ENCODE results near the gene C19orf53.
A peak's percentile ranks its signal among the peaks of the same experiment; 100 is the strongest.

C19orf53 gene

DNA sequence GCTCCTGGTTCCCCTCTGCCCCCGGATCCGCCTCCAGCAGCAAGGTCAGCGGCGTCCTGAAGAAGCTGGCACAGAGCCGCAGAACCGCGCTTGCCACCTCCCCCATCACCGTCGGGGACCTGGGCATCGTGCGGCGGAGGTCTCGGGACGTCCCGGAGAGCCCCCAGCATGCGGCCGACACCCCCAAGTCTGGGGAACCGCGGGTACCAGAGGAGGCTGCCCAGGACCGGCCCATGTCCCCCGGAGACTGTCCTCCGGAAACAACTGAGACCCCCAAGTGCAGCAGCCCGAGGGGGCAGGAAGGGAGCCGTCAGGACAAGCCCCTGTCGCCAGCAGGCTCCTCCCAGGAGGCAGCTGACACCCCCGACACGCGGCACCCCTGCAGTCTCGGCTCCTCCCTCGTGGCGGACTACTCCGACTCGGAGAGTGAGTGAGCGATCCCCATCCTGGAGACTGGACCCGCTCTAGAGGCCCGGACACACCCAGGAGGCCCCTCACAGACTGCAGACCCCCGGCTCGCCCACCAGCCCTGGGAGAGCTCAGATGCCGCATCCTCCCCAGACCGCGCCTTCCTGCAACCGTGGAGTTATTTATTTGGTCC lies 11.5 kb upstream of the C19orf53 start:
- no peak overlapping the region for H3K9ac ChIP-seq (ENCODE audit: low read length in 5 of 5)
- H3K36me3 ChIP-seq (ENCODE audit: control insufficient read depth in 5 of 5, insufficient read depth in 5 of 5, low read length in 5 of 5) = peaks cover 0 to 61% (median 46%) of the 10 kb centered on the region in 5 donors
- peaks cover 0 to 2% (median 0%) of the 10 kb centered on the region in 5 donors for H3K27me3 ChIP-seq (ENCODE audit: control insufficient read depth in 5 of 5, insufficient read depth in 4 of 5, low read length in 5 of 5)
- H3K4me3 ChIP-seq (ENCODE audit: low read depth in 1 of 5, low read length in 5 of 5) = no peak overlapping the region
- no peak overlapping the region for H3K27ac ChIP-seq (ENCODE audit: low read depth, low read length)
- no peaks in the 10 kb centered on the region for H3K9me3 ChIP-seq (ENCODE audit: control insufficient read depth in 5 of 5, low read length in 5 of 5)
- peaks cover 3 to 21% (median 17%) of the 10 kb centered on the region in 5 donors for H3K4me1 ChIP-seq (ENCODE audit: control insufficient read depth in 5 of 5, insufficient read depth in 5 of 5, low read length in 5 of 5)

DNA sequence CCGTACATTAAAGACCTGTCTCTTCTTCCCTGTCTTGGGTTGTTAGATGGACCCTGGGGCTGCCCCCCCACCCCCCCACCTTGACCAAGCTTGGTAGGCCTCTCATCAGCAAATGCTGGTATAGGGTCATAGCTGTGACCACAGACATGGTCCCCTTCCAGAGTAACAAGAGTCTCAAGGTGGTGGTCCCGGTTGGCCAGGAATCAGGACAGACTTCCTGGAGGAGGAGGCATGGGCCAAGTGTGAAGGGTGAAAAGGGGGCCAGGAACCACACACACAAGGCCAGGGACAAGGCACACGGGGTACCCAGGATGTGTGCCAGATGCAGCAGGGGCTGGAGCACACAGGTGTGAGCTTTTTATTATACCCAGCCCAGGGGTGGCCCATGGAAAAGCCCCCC lies 11.0 kb upstream of the C19orf53 start:
- Histone ChIP-seq H3K4me3 (ENCODE audit: low read depth in 1 of 5, low read length in 5 of 5) (no peak overlapping the region), H3K36me3 (ENCODE audit: control insufficient read depth in 5 of 5, insufficient read depth in 5 of 5, low read length in 5 of 5) (peaks cover 0 to 59% (median 44%) of the 10 kb centered on the region in 5 donors), H3K4me1 (ENCODE audit: control insufficient read depth in 5 of 5, insufficient read depth in 5 of 5, low read length in 5 of 5) (peaks cover 3 to 21% (median 17%) of the 10 kb centered on the region in 5 donors), H3K27ac (ENCODE audit: low read depth, low read length) (no peak overlapping the region), H3K9ac (ENCODE audit: low read length in 5 of 5) (no peak overlapping the region), H3K27me3 (ENCODE audit: control insufficient read depth in 5 of 5, insufficient read depth in 4 of 5, low read length in 5 of 5) (peaks cover 0 to 2% (median 0%) of the 10 kb centered on the region in 5 donors), H3K9me3 (ENCODE audit: control insufficient read depth in 5 of 5, low read length in 5 of 5) (no peaks in the 10 kb centered on the region)

DNA sequence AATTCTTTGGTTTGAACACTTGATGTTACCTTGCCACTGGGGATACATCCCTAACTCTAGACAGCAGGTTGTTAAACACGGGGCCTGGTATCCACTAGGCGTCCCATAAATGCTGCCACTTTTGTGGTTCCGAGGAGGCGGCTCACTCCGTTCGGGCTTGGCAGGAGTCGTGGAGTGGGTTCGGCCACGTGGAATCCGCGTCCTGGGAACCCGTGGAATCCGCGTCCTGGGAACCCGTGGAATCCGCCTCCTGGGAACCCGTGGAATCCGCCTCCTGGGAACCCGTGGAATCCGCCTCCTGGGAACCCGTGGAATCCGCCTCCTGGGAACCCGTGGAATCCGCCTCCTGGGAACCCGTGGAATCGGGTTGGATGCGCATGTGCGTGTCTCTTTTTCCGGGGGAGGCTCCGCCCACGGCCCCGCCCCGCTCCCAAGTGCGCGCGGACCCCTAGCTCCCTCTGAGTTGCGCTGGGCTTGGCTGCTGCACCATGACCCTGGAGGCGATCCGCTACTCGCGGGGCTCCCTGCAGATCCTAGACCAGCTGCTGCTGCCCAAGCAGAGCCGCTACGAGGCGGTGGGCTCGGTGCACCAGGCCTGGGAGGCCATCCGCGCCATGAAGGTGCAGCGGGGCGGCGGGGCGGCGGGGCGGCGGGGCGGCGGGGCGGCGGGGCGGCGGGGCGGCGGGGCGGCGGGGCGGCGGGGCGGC lies 10.0 kb upstream of the C19orf53 start, which contains the start of gene MRI1:
MRI1 (plus strand) TSS at position 422 of the 707 bp plus-strand sequence; CDS start at position 489, 67 bp downstream.
- Histone ChIP-seq H3K27ac (ENCODE audit: low read depth, low read length) (peak within 1 kb of the TSS; percentile 77), H3K36me3 (ENCODE audit: control insufficient read depth in 5 of 5, insufficient read depth in 5 of 5, low read length in 5 of 5) (peaks cover 0 to 59% (median 44%) of the 10 kb centered on the region in 5 donors), H3K9ac (ENCODE audit: low read length in 5 of 5) (peak within 1 kb of the TSS; percentile 52 to 86 (median 73)), H3K4me3 (ENCODE audit: low read depth in 1 of 5, low read length in 5 of 5) (peak within 1 kb of the TSS; percentile 70 to 82 (median 77)), H3K4me1 (ENCODE audit: control insufficient read depth in 5 of 5, insufficient read depth in 5 of 5, low read length in 5 of 5) (peaks cover 3 to 21% (median 17%) of the 10 kb centered on the region in 5 donors), H3K27me3 (ENCODE audit: control insufficient read depth in 5 of 5, insufficient read depth in 4 of 5, low read length in 5 of 5) (peaks cover 0 to 2% (median 0%) of the 10 kb centered on the region in 5 donors), H3K9me3 (ENCODE audit: control insufficient read depth in 5 of 5, low read length in 5 of 5) (no peaks in the 10 kb centered on the region)

DNA sequence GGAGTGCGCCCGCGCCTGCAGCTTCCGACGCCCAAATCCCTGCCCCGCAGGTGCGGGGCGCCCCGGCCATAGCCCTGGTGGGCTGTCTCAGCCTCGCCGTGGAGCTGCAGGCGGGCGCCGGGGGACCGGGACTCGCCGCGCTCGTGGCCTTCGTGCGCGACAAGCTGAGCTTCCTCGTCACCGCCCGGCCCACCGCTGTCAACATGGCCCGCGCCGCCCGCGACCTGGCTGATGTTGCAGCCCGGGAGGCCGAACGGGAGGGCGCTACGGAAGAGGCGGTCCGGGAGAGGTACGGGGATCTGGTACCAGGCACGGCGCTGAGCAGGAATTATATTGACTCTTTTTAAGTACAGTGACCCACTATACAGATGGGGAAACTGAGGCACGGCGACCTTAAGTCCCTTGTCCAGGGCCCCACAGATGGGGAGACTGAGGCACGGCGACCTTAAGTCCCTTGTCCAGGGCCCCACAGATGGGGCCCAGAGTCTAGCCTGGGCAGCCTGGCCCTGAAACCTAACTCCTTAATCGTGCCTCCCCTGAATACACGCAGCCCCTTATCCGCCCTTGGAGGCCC lies 9.3 kb upstream of the C19orf53 start:
- Histone ChIP-seq H3K9ac (ENCODE audit: low read length in 5 of 5) (peak overlapping the region; percentile 52 to 76 (median 70)), H3K4me3 (ENCODE audit: low read depth in 1 of 5, low read length in 5 of 5) (peak overlapping the region; percentile 70 to 81 (median 77)), H3K27ac (ENCODE audit: low read depth, low read length) (peak overlapping the region; percentile 67), H3K9me3 (ENCODE audit: control insufficient read depth in 5 of 5, low read length in 5 of 5) (no peaks in the 10 kb centered on the region), H3K27me3 (ENCODE audit: control insufficient read depth in 5 of 5, insufficient read depth in 4 of 5, low read length in 5 of 5) (peaks cover 0 to 2% (median 0%) of the 10 kb centered on the region in 5 donors), H3K4me1 (ENCODE audit: control insufficient read depth in 5 of 5, insufficient read depth in 5 of 5, low read length in 5 of 5) (peaks cover 3 to 21% (median 17%) of the 10 kb centered on the region in 5 donors), H3K36me3 (ENCODE audit: control insufficient read depth in 5 of 5, insufficient read depth in 5 of 5, low read length in 5 of 5) (peaks cover 0 to 58% (median 44%) of the 10 kb centered on the region in 5 donors)

DNA sequence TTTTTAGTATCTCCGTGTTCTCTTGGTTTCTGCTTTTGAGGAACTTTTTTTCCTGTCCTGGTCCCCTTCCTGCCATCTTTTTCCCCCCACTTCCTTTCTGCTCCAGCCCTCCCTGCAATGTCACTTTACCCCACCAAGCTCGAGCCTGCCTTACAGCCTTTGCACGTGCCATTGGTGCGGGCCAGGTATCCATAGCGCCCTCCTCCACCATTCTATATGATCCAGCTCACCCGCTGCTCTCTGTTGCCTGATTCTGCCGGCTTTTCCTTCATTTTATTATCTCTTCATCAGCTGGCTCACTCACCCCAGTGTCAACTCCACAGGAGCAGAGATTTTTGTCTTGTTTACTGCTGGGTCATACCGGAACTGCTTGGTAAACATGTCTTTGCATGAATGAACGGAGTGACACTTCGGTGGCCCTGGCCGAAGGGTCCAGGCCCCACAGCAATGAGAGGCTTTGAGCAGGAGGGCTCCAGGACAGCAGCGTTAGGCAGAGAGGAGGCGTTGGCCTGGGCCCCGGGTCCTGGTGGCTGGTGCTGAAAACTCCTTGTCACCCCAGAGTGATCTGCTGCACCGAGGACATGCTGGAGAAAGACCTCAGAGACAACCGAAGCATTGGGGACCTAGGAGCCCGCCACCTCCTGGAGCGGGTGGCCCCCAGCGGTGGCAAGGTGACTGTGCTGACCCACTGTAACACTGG lies 8.7 kb upstream of the C19orf53 start:
- Histone ChIP-seq H3K4me1 (ENCODE audit: control insufficient read depth in 5 of 5, insufficient read depth in 5 of 5, low read length in 5 of 5) (peaks cover 3 to 21% (median 17%) of the 10 kb centered on the region in 5 donors), H3K27me3 (ENCODE audit: control insufficient read depth in 5 of 5, insufficient read depth in 4 of 5, low read length in 5 of 5) (peaks cover 0 to 2% (median 0%) of the 10 kb centered on the region in 5 donors), H3K36me3 (ENCODE audit: control insufficient read depth in 5 of 5, insufficient read depth in 5 of 5, low read length in 5 of 5) (peaks cover 0 to 56% (median 38%) of the 10 kb centered on the region in 5 donors), H3K27ac (ENCODE audit: low read depth, low read length) (peak overlapping the region; percentile 67), H3K9me3 (ENCODE audit: control insufficient read depth in 5 of 5, low read length in 5 of 5) (no peaks in the 10 kb centered on the region), H3K4me3 (ENCODE audit: low read depth in 1 of 5, low read length in 5 of 5) (peak overlapping the region; percentile 70 to 81 (median 77)), H3K9ac (ENCODE audit: low read length in 5 of 5) (peak overlapping the region; percentile 52 to 76 (median 70))

DNA sequence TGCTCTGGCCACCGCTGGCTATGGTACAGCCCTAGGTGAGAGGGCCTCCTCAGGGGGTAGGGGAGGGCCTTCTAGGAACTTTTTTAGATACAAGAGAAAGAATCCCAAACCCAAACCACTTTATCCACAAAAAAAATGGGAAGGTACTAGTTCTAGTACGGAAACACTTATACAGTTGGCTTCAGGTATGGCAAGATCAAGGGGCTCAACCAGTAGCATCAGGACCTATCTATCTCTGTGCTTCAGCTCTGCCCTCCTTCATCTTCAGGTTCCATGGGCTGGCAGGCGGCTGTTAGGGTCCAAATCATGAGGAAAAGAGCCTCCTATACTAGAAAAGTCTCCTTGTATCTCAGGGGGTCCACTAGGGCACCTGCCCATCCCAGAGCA lies 8.2 kb upstream of the C19orf53 start:
- peak overlapping the region; percentile 67 for H3K27ac ChIP-seq (ENCODE audit: low read depth, low read length)
- no peaks in the 10 kb centered on the region for H3K9me3 ChIP-seq (ENCODE audit: control insufficient read depth in 5 of 5, low read length in 5 of 5)
- H3K36me3 ChIP-seq (ENCODE audit: control insufficient read depth in 5 of 5, insufficient read depth in 5 of 5, low read length in 5 of 5) = peaks cover 0 to 53% (median 36%) of the 10 kb centered on the region in 5 donors
- H3K4me3 ChIP-seq (ENCODE audit: low read depth in 1 of 5, low read length in 5 of 5) = no peak overlapping the region
- H3K4me1 ChIP-seq (ENCODE audit: control insufficient read depth in 5 of 5, insufficient read depth in 5 of 5, low read length in 5 of 5) = peaks cover 3 to 21% (median 17%) of the 10 kb centered on the region in 5 donors
- H3K9ac ChIP-seq (ENCODE audit: low read length in 5 of 5) = no peak overlapping the region
- H3K27me3 ChIP-seq (ENCODE audit: control insufficient read depth in 5 of 5, insufficient read depth in 4 of 5, low read length in 5 of 5) = peaks cover 0 to 2% (median 0%) of the 10 kb centered on the region in 5 donors

DNA sequence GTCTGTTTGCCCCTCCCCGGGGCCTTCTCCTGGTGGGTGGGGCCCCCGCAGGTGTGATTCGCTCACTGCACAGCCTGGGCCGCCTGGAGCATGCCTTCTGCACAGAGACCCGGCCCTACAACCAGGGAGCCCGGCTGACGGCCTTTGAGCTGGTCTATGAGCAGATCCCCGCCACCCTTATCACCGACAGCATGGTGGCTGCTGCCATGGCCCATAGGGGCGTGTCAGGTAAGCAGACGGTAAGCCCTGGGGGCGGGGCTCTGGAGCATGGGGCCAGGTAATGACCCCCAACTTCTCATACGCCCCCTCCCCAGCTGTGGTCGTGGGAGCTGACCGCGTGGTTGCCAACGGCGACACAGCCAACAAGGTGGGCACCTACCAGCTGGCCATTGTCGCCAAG lies 5.7 kb upstream of the C19orf53 start:
- H3K36me3 ChIP-seq (ENCODE audit: control insufficient read depth in 5 of 5, insufficient read depth in 5 of 5, low read length in 5 of 5) = peaks cover 0 to 39% (median 29%) of the 10 kb centered on the region in 5 donors
- H3K4me1 ChIP-seq (ENCODE audit: control insufficient read depth in 5 of 5, insufficient read depth in 5 of 5, low read length in 5 of 5) = peaks cover 3 to 21% (median 17%) of the 10 kb centered on the region in 5 donors
- H3K27ac ChIP-seq (ENCODE audit: low read depth, low read length) = no peak overlapping the region

DNA sequence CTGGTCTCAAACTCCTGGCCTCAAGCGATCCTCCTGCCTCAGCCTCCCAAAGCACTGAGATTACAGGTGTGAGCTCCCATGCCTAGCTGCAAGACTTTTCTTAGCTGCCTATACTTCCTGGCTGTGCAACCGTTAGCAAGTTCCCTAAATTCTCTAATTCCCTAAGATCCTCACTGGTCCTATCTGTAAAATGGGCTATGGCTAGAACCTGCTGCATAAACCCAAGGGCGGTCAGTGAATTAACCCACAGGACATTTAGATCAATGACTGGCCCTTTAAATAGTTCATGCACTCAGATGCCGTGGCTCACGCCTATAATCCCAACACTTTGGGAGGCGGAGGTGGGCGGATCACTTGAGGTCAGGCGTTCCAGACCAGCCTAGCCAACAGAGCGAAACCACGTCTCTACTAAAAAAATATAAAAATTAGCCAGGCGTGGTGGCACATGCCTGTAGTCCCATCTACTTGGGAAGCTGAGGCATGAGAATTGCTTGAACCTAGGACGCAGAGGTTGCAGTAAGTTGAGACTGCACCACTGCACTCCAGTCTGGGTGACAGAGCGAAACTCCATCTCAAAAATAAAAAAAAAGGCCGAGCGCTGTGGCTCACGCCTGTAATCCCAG lies 4.1 kb upstream of the C19orf53 start:
- peaks cover 0 to 39% (median 29%) of the 10 kb centered on the region in 5 donors for H3K36me3 ChIP-seq (ENCODE audit: control insufficient read depth in 5 of 5, insufficient read depth in 5 of 5, low read length in 5 of 5)
- no peak overlapping the region for H3K9ac ChIP-seq (ENCODE audit: low read length in 5 of 5)
- no peak overlapping the region for H3K4me3 ChIP-seq (ENCODE audit: low read depth in 1 of 5, low read length in 5 of 5)
- peaks cover 4 to 25% (median 20%) of the 10 kb centered on the region in 5 donors for H3K4me1 ChIP-seq (ENCODE audit: control insufficient read depth in 5 of 5, insufficient read depth in 5 of 5, low read length in 5 of 5)
- no peaks in the 10 kb centered on the region for H3K27me3 ChIP-seq (ENCODE audit: control insufficient read depth in 5 of 5, insufficient read depth in 4 of 5, low read length in 5 of 5)
- H3K9me3 ChIP-seq (ENCODE audit: control insufficient read depth in 5 of 5, low read length in 5 of 5) = no peaks in the 10 kb centered on the region
- H3K27ac ChIP-seq (ENCODE audit: low read depth, low read length) = no peak overlapping the region

More for the DNA sequence above, 5.7 kb upstream of the C19orf53 start:
- H3K4me3 ChIP-seq (ENCODE audit: low read depth in 1 of 5, low read length in 5 of 5) = no peak overlapping the region
- no peak overlapping the region for H3K9ac ChIP-seq (ENCODE audit: low read length in 5 of 5)
- no peaks in the 10 kb centered on the region for H3K9me3 ChIP-seq (ENCODE audit: control insufficient read depth in 5 of 5, low read length in 5 of 5)
- H3K27me3 ChIP-seq (ENCODE audit: control insufficient read depth in 5 of 5, insufficient read depth in 4 of 5, low read length in 5 of 5) = peaks cover 0 to 2% (median 0%) of the 10 kb centered on the region in 5 donors

DNA sequence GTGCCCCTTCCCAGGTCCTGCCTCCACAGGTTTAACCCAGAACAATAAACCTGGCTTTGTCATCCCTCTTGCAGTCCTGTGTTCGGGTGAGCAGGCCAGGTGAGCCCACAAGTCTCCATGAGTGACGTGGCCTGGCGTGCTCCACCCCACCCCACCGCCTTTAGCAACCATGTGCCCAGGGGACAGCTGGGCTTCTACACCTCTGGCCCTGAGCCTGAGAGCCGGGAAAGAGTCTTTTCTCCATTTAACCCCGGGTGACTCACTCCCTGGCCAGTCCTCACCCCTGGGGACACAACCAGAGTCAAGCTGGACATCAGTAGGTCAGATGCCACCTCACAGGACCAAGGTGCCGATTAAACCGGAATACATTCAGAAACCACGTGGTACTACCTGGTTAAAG lies 4.1 kb downstream of the C19orf53 start:
- no peaks in the 10 kb centered on the region for H3K27me3 ChIP-seq (ENCODE audit: control insufficient read depth in 5 of 5, insufficient read depth in 4 of 5, low read length in 5 of 5)
- H3K36me3 ChIP-seq (ENCODE audit: control insufficient read depth in 5 of 5, insufficient read depth in 5 of 5, low read length in 5 of 5) = peaks cover 0 to 32% (median 27%) of the 10 kb centered on the region in 5 donors
- H3K4me1 ChIP-seq (ENCODE audit: control insufficient read depth in 5 of 5, insufficient read depth in 5 of 5, low read length in 5 of 5) = peaks cover 5 to 40% (median 27%) of the 10 kb centered on the region in 5 donors
- H3K27ac ChIP-seq (ENCODE audit: low read depth, low read length) = peak overlapping the region; percentile 37
- H3K4me3 ChIP-seq (ENCODE audit: low read depth in 1 of 5, low read length in 5 of 5) = no peak overlapping the region
- no peak overlapping the region for H3K9ac ChIP-seq (ENCODE audit: low read length in 5 of 5)
- H3K9me3 ChIP-seq (ENCODE audit: control insufficient read depth in 5 of 5, low read length in 5 of 5) = no peaks in the 10 kb centered on the region

Data from subcutaneous abdominal adipose tissue (tissue), 5 donors.